NCI-H2029 treated with DMSO at 0.1 percent for 48 hours (cell line): Measurements from ENCODE around the gene ZBTB5.
"Not testable (repeated sequence)": the region's sequence is repeated elsewhere in the genome, so short reads cannot be mapped to it uniquely, and the experiment has no call there.

Experiments used
- DNase-seq: peaks from one replicate; lab custom pipeline; 2025; lab: John Stamatoyannopoulos, UW

Gene ZBTB5, protein sequence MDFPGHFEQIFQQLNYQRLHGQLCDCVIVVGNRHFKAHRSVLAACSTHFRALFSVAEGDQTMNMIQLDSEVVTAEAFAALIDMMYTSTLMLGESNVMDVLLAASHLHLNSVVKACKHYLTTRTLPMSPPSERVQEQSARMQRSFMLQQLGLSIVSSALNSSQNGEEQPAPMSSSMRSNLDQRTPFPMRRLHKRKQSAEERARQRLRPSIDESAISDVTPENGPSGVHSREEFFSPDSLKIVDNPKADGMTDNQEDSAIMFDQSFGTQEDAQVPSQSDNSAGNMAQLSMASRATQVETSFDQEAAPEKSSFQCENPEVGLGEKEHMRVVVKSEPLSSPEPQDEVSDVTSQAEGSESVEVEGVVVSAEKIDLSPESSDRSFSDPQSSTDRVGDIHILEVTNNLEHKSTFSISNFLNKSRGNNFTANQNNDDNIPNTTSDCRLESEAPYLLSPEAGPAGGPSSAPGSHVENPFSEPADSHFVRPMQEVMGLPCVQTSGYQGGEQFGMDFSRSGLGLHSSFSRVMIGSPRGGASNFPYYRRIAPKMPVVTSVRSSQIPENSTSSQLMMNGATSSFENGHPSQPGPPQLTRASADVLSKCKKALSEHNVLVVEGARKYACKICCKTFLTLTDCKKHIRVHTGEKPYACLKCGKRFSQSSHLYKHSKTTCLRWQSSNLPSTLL

GRCh38 chr9:37465249-37466036, at the start of gene ZBTB5:
TSS of gene ZBTB5 (minus strand) at chr9:37465450. CDS start at chr9:37442551, 22,899 bp downstream.
- DNase-seq = peak; percentile 99

DNA sequence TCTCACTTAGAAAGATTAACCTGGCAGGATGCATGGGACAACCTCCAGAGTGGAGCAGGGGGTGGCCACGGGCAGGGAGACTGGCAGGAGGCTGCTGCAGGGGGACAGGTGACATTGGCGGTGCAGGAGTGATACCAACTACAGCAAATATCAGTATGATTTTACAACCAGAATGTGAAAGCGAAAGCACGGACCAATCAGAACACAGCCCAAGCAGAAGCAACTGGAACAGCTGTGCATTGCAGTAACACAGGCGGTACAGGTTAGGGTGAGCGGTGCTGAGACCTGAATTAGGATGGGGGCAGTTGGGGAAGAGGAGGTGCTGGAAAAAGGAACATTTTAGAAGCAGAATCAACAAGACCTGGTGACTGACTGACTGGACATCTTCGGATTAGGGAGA, 49.7 kb upstream of the ZBTB5 start:
- no peak for DNase-seq

DNA sequence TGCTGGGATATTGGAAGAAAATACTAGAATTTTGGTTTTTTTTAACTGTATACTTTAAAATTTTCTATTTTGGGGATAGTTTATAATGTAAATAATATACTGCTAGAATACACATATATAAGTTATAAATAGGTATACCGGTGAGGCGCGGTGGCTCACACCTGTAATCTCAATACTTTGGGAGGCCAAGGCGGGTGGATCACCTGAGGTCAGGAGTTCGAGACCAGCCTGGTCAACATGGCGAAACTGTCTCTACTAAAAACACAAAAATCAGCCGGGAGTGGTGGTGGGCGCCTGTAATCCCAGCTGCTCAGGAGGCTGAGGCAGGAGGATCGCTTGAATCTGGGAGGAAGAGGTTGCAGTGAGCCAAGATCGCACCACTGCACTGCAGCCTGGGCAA, 49.2 kb upstream of the ZBTB5 start:
- not testable (repeated sequence) for DNase-seq

GRCh38 chr9:37512437-37512836, 47.2 kb upstream of the ZBTB5 start:
- DNase-seq = no peak

DNA sequence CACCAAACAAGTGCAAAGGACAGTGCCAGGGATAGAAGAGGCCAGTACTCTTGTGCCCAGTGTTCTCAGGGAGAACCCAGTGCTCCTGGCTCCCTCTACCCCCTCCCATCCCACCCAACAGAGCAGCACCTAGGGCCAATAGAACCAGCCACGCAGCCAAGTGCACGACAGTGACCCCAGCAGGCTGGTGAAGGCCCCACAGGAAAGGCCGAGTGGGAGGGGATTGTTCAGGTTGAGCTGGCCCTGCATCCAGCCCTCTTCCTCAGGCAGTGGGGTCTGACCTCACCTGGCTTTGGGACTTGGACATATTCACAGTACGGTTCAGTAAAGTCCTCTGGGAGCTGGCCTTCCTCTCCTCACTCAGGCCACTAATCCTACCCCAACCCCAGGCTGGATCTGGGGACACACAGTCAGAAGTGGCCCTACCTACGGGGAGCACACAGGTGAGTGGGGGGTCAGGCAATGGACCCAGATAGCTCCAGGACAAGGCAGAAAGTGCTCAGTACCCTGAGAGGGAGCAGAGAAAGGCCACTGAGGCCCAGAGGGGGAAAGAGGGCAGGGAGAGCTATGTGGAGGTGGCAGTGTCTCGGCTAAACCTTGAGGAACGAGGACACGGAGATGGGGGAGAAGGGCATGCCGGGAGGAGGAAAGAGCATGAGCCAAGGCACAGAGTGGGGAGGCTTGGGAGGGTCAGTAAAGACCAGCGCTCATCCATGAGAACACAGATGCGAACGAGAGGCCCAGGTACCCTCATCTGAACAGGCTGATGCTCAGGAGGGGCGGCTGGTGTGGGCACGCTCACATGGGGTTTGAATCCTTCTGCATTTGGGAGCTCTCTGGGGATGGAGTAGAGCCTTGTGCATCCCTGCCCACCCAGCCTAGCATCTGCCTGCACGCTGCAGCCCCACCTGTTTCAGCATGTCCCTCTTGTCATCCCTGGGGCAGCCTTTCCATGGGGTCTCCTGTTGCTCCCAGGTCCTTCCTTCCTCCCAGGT, 46.1 kb upstream of the ZBTB5 start:
- no peak for DNase-seq

- DNase-seq = not testable (repeated sequence)
Observed at GRCh38 chr9:37510053-37510452, 44.8 kb upstream of the ZBTB5 start.

GRCh38 chr9:37509536-37509935, 44.3 kb upstream of the ZBTB5 start:
- no peak for DNase-seq

DNA sequence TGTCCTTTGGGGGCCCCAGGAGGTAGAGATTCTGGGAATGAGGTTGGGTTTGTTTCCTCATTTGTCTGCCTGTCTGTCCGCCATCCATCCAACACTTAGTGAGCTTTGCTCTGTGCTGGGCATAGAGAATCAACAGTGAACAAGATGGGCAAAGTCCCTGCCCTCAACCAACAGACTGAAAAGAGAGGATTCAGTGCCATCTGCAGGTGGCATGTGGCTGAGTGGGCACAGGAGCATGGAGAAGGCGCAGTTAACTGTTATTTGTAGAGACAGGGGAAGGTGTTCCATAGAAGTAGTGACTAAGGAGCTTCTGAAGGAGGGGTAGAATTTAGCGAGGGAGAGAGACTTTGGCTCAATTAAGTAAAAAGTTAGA, 43.6 kb upstream of the ZBTB5 start:
- DNase-seq = no peak

DNA sequence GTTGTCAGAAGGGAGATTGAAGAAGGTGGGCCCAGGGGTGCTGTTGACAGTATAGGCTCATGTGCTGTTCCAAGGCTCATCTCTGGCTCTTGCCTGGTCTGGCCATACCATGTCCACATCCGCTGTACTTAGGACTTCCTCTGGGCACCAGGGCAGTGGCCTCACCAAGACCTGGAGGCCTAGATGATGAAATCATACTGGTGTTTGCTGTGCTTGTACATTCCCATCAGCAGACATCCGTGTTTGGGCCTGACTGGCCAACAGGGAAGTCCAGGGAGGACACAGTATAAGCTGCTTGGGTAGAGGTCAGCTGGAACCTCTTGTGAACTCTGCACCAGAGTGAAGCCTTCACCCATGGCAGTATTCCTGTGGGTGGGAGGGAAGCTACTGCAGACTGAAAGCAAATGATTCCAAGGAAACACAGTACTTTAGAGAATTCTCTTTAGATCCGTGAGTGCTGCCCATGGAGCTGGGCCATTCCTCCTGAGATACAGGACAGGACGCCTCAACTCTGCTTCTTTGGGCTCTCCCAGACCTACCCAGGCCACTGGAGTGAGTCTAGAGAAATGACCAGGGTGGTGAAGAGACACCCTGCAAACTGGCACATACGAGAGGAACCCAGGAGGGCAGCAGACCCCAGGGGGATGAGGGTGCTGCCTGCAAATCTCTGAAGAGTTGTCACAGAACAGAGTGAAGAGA, 43.0 kb upstream of the ZBTB5 start:
- no peak for DNase-seq

DNA sequence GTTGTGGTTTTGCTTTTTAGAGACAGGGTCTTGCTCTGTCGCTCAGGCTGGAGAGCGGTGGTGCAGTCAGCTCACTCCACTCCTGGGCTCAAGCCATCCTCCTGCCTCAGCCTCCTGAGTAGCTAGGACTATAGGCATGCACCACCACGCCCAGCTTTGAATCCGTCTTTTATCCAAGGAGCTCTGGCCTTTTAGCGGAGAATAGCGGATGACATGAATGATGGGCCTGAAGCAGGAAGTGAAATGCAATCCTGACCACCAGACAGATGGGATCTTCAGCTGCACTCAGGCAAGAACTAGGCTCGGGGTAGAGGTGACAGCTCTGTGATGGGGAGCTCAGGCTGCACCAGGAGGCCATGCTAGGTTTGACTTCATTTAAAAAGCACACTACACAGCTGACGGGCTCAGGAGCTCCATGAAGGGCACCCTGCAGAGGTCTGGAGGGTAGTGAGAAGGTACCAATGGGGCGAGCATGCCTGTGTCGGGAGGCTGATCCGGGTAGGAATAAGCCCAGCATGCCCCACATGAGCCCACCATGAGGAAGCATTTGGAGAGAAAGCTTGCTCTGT, 42.4 kb upstream of the ZBTB5 start:
- no peak for DNase-seq

DNA sequence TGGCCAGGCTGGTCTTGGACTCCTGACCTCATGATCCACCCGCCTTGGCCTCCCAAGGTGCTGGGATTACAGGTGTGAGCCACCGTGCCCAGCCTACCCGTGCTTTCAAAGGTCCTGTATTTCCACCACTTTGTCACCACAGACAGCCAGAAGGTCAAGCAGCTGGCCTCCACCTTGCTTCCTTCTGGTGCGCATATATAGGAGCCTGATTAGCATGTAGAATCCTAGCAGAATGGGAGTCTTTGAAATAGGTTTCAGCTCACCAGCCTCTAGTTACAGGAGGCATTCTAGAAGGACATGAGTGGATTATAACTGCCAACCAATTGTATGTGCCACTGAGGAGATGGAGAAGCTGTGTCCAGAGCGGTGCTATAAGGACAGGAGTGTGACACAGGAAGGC, 39.4 kb upstream of the ZBTB5 start:
- DNase-seq = no peak

GRCh38 chr9:37503736-37504135, 38.5 kb upstream of the ZBTB5 start:
- no peak for DNase-seq

DNA sequence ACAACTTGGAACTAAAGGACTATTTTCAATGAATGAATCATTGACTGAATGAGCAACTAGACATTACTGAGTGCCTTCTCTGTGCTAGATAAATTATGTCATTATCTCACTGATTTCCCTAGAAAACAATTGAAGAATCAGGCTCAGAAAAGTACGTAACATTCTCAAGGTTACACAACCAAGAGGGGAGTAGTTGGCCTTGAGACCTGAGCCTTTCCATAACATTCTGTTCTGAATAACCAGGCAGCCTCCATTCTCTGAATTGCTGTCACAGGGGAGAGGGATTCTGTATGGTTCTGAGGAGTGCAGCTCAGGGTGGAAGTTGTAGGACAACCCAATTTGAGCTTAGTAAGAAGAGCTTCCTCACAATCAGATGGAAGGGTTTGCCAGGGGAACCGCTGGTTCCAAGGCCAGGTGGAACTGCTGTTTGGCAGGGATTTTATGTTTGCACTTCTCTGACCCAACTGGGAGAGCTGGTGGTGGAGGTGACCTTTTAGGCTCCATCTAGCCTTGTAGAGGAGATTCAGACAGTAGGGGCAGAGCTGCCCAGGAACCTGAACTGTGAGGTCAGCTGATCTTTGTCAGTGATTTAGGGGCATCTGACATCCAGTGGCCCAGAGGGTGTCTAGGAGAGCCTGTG, 36.8 kb upstream of the ZBTB5 start:
- DNase-seq = no peak

DNA sequence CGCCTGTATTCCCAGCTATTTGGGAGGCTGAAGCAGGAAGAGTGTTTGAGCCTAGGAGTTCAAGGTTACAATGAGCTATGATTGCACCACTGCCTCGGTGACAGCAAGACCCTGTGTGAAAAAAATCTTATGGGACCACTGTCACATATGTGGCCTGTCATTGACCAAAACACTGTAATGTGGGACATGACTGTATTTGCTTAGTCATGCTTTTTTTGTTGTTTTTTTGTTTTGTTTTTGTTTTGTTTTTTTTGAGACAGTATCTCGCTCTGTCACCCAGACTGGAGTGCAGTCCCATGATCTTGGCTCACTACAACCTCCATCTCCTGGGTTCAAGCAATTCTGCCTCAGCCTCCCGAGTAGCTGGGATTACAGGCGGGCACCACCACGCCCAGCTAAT, 34.0 kb upstream of the ZBTB5 start:
- DNase-seq = no peak

- DNase-seq = no peak
Observed at GRCh38 chr9:37498457-37498856, 33.2 kb upstream of the ZBTB5 start.

- DNase-seq = no peak
Observed at GRCh38 chr9:37497320-37497719, 32.1 kb upstream of the ZBTB5 start.

DNA sequence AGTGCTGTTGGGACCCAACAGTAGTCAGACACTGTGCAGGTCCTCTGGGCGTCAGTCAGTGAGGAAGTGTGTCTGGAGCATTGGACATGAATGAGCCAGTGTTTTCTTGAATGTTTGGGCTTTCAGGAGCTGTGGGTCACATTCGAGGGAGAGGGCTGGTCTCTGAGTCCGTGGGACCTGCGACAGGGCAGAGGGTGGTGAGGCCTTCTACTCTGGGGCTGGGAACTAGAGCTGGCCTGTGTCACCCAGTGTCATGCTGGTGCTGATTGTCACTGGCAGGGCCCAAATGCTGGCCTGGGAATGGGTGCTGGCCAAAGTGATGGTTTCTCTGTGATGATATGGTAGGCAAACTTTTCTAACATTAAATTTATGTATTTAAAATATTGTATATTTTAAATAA, 30.8 kb upstream of the ZBTB5 start:
- no peak for DNase-seq

DNA sequence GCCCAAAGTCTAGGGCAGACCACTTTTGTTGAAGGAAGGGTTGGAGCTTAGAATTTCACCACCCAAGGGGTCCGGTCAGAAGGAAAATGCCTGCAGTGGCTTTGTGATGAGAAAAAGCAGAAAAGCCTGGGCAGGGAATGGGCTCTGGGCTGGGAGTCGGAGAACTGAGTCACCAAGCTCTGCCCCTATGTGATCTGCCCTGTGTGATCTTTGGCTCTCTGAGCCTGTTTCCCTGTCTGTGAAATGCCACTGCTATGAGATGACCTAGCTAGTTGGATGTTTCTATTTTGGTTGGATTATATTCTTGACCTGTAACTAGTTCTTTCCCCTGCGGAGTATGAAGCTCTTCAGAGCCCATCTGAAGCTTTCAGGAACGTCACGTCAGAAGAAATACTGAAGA, 30.3 kb upstream of the ZBTB5 start:
- DNase-seq = no peak

DNA sequence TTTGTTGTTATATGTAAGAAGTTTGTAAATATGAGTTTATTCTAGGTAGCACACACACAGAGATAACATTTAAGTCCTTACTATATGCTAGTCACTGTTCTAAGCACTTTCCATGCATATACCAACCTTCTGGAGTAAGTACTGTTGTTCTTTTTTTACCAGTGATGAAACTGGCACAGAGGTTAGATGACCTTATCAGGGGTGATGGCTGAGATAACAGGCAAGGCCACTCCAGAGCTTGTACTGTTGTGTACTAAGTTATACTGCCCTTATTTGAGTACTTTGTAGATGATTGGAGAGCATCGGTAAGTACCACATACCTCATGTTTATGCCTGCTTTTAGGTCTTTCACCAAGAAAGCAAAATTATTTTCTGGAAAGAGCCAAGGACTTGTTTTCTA, 26.7 kb upstream of the ZBTB5 start:
- no peak for DNase-seq
